Measurements from ENCODE around the gene SLC22A23.

The SLC22A23 gene

GRCh38 chr6:3428700-3429099 is 28.1 kb downstream of the SLC22A23 start:
- Histone ChIP-seq H3K9me3 (ENCODE audit: severe bottlenecking) (no peaks in the 10 kb centered on the region), H3K27ac (ENCODE audit: poor library complexity, severe bottlenecking) (no peak overlapping the region), H3K4me3 (ENCODE audit: severe bottlenecking) (no peak overlapping the region), H3K4me1 (ENCODE audit: insufficient read depth, poor library complexity, severe bottlenecking) (peaks cover 50% of the 10 kb centered on the region), H3K36me3 (ENCODE audit: low read depth) (no peaks in the 10 kb centered on the region), H3K27me3 (ENCODE audit: insufficient read depth, poor library complexity, severe bottlenecking) (no peaks in the 10 kb centered on the region)
- DNase-seq (ENCODE audit: low spot score), result no peak
- no peak for ATAC-seq (ENCODE audit: low read depth)
- no peak for TF ChIP-seq CTCF (IDR thresholded peaks at IDR 0.05; ENCODE audit: poor library complexity, severe bottlenecking)

DNA sequence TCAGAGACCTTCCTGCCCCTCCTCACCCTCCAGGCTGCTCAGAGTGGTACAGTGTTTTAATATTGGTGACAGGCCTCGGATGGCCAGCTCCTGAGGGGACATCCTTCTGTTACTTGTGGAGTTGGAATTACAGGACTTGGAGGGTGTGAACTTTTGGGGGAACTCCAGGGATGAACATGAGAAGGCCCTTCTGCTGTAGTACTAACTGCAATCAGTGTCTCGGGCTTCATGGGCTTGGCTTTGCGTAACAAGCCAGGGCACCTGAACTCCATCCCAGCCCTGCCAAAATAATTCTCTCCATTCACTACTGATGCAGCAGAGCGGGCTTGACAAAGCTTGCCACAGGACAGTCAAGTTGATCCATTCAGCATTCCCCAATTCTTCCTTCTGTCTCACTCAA is 28.6 kb downstream of the SLC22A23 start:
- H3K27me3 ChIP-seq (ENCODE audit: insufficient read depth, poor library complexity, severe bottlenecking), result no peaks in the 10 kb centered on the region
- no peak overlapping the region for H3K27ac ChIP-seq (ENCODE audit: poor library complexity, severe bottlenecking)
- no peak for ATAC-seq (ENCODE audit: low read depth)
- no peaks in the 10 kb centered on the region for H3K9me3 ChIP-seq (ENCODE audit: severe bottlenecking)
- H3K4me3 ChIP-seq (ENCODE audit: severe bottlenecking), result no peak overlapping the region
- H3K36me3 ChIP-seq (ENCODE audit: low read depth), result no peaks in the 10 kb centered on the region
- peaks cover 50% of the 10 kb centered on the region for H3K4me1 ChIP-seq (ENCODE audit: insufficient read depth, poor library complexity, severe bottlenecking)
- no peak for TF ChIP-seq CTCF (IDR thresholded peaks at IDR 0.05; ENCODE audit: poor library complexity, severe bottlenecking)
- DNase-seq (ENCODE audit: low spot score), result no peak

- DNase-seq (ENCODE audit: low spot score) (no peak), ATAC-seq (ENCODE audit: low read depth) (no peak)
- no peak for TF ChIP-seq CTCF (IDR thresholded peaks at IDR 0.05; ENCODE audit: poor library complexity, severe bottlenecking)
- H3K27me3 ChIP-seq (ENCODE audit: insufficient read depth, poor library complexity, severe bottlenecking), result no peaks in the 10 kb centered on the region
- H3K4me3 ChIP-seq (ENCODE audit: severe bottlenecking), result no peak overlapping the region
- H3K9me3 ChIP-seq (ENCODE audit: severe bottlenecking), result no peaks in the 10 kb centered on the region
- peaks cover 50% of the 10 kb centered on the region for H3K4me1 ChIP-seq (ENCODE audit: insufficient read depth, poor library complexity, severe bottlenecking)
- no peaks in the 10 kb centered on the region for H3K36me3 ChIP-seq (ENCODE audit: low read depth)
- H3K27ac ChIP-seq (ENCODE audit: poor library complexity, severe bottlenecking), result peak overlapping the region; percentile 52
Measured at GRCh38 chr6:3427687-3428085, 29.2 kb downstream of the SLC22A23 start.

GRCh38 chr6:3426927-3427686 is 29.7 kb downstream of the SLC22A23 start:
- Histone ChIP-seq H3K36me3 (ENCODE audit: low read depth) (no peaks in the 10 kb centered on the region), H3K27ac (ENCODE audit: poor library complexity, severe bottlenecking) (peak overlapping the region; percentile 52), H3K27me3 (ENCODE audit: insufficient read depth, poor library complexity, severe bottlenecking) (no peaks in the 10 kb centered on the region), H3K4me1 (ENCODE audit: insufficient read depth, poor library complexity, severe bottlenecking) (peaks cover 50% of the 10 kb centered on the region), H3K4me3 (ENCODE audit: severe bottlenecking) (no peak overlapping the region), H3K9me3 (ENCODE audit: severe bottlenecking) (no peaks in the 10 kb centered on the region)
- no peak for TF ChIP-seq CTCF (IDR thresholded peaks at IDR 0.05; ENCODE audit: poor library complexity, severe bottlenecking)
- ATAC-seq (ENCODE audit: low read depth), result no peak
- no peak for DNase-seq (ENCODE audit: low spot score)

Data from RWPE2 (cell line).